Mononuclear cell (primary cell): Measurements from ENCODE around the gene SPTA1. TPM values are rescaled to one million over a fixed set of nuclear protein-coding genes. Genes with fewer than 3 reads are reported as not detected.

Experiments
- H3K27me3 ChIP-seq: 2 replicates; pipeline ENCODE4 v1.6.0; 2011; ENCODE audit warnings: low read length, control low read depth; ENCODE audit not compliant: insufficient read depth
- H3K4me1 ChIP-seq: 2 replicates; pipeline ENCODE4 v1.5.1; 2011; ENCODE audit warnings: mild to moderate bottlenecking, low read length, control low read depth; ENCODE audit not compliant: insufficient read depth
- H3K4me3 ChIP-seq: 2 replicates; pipeline ENCODE4 v1.5.1; 2011; ENCODE audit warnings: mild to moderate bottlenecking, low read length, moderate library complexity
- H3K9me3 ChIP-seq: 2 replicates; pipeline ENCODE4 v1.5.1; 2011; ENCODE audit warnings: low read depth, mild to moderate bottlenecking, control low read depth, low read length
- total RNA-seq: library from RNA; depleted of rRNA; stranded (reverse); fragments of >200 nt; gene quantifications from one replicate; pipeline ENCODE4 v1.2.3, GENCODE V29; 2012

Gene SPTA1
- total RNA-seq, 1 donor, result not detected

- H3K4me3 ChIP-seq, result no peak within 1 kb of the TSS
- H3K9me3 ChIP-seq, result no peaks in the 10 kb centered on the region
- H3K4me1 ChIP-seq, result no peaks in the 10 kb centered on the region
- H3K27me3 ChIP-seq, result no peaks in the 10 kb centered on the region
These were observed 116.0 kb downstream of the SPTA1 start, which contains the start of gene OR6P1 for GRCh38 chr1:158570480-158570879. Gene OR6P1 (minus strand): TSS chr1:158570580. CDS start chr1:158563604, 6,976 bp downstream.

GRCh38 chr1:158564608-158565007 is 121.9 kb downstream of the SPTA1 start:
- Histone ChIP-seq H3K9me3 (no peaks in the 10 kb centered on the region), H3K4me1 (peaks cover 9% of the 10 kb centered on the region), H3K27me3 (no peaks in the 10 kb centered on the region), H3K4me3 (no peak overlapping the region)

GRCh38 chr1:158563853-158564252 is 122.7 kb downstream of the SPTA1 start:
- Histone ChIP-seq H3K4me3 (no peak overlapping the region), H3K27me3 (no peaks in the 10 kb centered on the region), H3K4me1 (peaks cover 9% of the 10 kb centered on the region), H3K9me3 (no peaks in the 10 kb centered on the region)

Other genes with a start within 250 kb of the SPTA1 start
- gene OR10K1, start 224.9 kb downstream of the SPTA1 start, total RNA-seq, result not detected
- gene OR10R2, start 214.5 kb downstream of the SPTA1 start, total RNA-seq, result not detected
- not detected for gene OR6Y1, start 132.3 kb downstream of the SPTA1 start, total RNA-seq
- gene OR6P1, start 116.1 kb downstream of the SPTA1 start, total RNA-seq, result not detected
- gene OR10X1, start 106.8 kb downstream of the SPTA1 start, total RNA-seq, result not detected
- 0.31 TPM for gene OR10Z1, start 81.4 kb downstream of the SPTA1 start, total RNA-seq
- gene OR6K2, start 13.9 kb upstream of the SPTA1 start, total RNA-seq, result not detected
- gene OR6K3, start 34.0 kb upstream of the SPTA1 start, total RNA-seq, result not detected
- gene OR6K6, start 68.0 kb upstream of the SPTA1 start, total RNA-seq, result not detected
- under 0.01 TPM for gene OR6N1, start 85.5 kb upstream of the SPTA1 start, total RNA-seq
- not detected for gene OR6N2, start 94.5 kb upstream of the SPTA1 start, total RNA-seq
- 31.8 TPM for gene MNDA, start 144.6 kb upstream of the SPTA1 start, total RNA-seq
- 35.6 TPM for gene PYHIN1, start 244.8 kb upstream of the SPTA1 start, total RNA-seq